ENCODE measurements around the gene CD151. TPM values are rescaled to one million over a fixed set of nuclear protein-coding genes. Genes with fewer than 3 reads are reported as not detected.

CD151 gene
- 179 and 226 TPM in 2 replicates for total RNA-seq (2014; rRNA removed; shearing (Covaris generic))

DNA sequence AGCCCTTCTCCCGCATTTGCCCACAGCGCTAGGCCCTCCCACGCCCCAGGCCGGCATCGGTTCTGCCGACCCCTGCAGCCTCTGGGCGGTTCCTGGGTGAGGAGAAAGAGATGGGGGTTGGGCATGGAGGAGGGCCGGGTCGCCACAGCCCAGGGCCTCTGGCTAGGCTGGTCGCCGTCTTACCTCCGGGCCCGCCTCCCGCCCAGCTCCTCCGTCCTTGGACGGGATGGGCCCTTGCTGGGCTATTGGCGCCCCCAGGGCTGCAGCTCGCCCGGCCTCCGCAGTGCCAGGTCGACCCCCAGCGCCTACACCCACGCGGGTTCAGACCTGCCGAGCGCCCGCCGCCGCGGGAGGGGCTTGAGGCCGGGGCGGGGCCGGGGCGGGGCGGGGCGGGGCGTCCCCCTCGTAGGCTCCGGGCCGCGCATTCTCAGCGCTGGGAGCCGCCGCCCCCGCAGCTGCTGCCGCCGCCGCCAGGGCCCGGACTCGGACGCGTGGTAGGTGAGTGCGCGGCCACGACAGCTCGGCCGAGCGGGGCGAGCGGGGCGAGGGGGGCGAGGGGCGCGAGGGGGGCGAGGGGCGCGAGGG, at the start of gene CD151:
CD151 (plus strand) TSS at position 424 of the 585 bp plus-strand sequence. CDS start 3,118 bp downstream, outside the sequence.
- in situ Hi-C loops (cut with HindIII; ENCODE audit: low sequenced_read_pairs): no loop called here
- DNase-seq (ENCODE audit: low spot score): peak; percentile 69

DNA sequence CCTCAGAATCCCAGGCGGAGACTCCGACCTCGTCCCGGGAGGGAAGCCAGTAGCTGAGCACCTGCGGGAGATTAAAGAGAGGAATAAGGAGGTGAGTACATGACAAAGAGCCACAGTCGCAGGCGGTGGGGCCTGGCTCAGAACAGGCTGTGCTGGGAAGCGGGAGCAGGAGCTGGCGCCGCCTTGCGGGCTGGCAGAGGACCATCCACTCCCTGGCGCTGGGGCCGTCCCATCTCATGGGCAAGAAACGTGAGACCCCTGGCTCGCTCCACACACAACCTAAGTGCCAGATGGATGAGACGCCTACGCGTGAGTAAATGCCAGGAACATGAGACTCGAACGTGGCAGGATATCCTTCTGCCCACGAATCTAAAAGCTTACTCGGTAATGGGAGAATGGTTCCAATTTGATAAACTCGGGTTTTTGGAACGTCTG, 49.2 kb upstream of the CD151 start:
- in situ Hi-C loops (cut with HindIII; ENCODE audit: low sequenced_read_pairs): no loop called here
- peak; percentile 97 for DNase-seq (ENCODE audit: low spot score)

DNA sequence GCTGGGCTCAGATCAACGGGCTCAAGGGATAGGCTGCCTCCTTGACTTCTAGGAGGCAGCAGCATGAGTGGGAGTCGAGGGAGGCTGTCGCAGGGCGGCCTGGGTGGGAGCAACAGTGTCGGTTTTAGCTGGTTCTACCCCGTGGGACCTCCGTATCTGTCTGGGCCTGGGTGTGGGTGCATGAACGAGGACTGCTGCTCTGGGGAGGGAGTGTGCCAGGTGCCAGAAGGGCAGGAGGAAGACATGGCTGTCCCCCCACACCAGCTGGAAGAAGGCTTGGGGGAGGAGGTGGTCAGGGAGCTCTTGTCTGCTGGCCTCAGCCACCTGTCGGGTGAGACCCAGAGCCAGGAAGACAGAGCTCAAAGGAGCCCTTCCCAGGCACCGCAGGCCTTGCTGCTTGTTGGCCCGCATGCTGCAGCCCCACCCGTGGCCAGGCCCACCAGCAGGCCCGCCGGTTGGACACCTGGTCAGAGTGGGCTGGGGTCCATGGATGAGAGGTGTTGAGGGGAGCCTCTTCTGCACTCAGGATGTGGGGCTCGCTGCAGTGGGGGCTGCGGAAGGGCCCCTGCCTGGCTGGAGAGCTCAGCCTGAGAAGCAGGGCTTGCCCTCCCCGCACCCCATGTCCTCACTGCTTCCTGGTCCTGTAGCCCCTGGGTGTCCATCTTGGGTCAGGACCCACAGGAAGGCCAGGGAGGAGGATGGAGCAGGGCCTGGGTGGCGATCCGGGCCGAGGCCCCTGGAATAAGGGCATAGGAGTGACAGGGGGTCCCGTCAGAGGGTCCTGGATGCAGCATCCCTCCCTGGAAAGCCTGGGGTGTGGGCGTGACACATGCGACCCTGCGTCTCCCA, 46.3 kb upstream of the CD151 start:
- in situ Hi-C loops (cut with HindIII; ENCODE audit: low sequenced_read_pairs): no loop called here
- DNase-seq (ENCODE audit: low spot score): peak; percentile 69

DNA sequence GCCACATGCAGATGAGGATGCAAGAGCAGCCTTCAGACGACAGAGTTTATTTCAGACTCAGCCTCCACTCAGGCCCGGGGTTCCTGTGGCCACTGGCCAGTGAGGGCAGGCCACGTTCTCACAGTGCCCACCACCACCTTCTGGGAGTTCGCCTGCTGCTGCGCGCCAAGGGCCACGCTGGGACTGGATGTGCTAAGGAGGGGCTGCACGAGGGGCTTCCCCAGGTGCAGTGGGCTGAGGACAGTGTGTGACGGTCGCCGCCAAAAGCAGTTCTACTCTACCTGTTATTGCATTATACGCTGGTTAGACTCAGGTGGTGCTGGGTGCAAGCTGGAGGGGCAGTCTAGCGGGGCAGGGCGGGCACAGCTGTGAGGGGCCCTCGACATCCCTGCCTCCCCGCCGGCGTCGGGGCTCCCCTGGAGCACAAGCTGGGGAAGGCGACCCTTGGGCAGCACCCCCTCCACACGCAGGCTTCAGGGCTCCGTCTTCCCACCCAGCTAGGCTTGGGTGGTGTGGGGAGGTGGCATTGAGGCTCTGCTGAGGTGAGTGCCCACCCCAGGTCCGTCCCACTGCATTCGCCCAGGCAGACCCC, 45.6 kb upstream of the CD151 start:
- no peak for DNase-seq (ENCODE audit: low spot score)
- in situ Hi-C loops (cut with HindIII; ENCODE audit: low sequenced_read_pairs): no loop called here

DNA sequence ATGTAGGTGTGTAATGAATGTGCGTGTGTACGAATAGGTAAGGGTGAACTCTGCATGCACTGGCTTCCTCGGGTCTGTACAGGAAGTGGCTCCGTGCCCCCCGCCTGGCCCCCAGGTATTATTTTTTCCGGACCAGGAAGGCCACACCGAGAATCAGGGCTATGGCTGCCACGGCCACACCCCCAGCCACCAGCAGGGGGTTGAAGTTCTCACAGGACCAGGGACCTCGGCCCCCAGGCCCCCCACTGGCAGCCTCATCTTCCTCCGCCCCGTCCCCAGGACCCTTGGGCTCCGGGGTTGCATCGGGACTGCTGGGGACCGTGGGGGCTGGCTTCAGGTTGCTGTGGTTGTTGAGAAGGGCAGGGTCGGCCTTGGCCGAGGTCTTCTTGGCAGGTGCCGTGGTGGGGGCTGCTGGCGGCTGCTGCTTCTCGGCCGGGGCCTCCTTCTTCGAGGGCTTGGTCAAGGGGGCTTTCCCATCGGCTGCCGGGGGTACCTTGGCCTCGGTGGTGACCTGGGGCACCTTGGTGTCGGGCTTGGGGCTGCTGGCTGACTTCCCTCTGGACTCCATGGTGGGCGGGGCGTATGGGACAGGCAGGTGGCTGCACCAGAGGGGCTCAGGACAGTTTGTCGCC, 44.6 kb upstream of the CD151 start:
- DNase-seq (ENCODE audit: low spot score): no peak
- in situ Hi-C loops (cut with HindIII; ENCODE audit: low sequenced_read_pairs): no loop called here

DNA sequence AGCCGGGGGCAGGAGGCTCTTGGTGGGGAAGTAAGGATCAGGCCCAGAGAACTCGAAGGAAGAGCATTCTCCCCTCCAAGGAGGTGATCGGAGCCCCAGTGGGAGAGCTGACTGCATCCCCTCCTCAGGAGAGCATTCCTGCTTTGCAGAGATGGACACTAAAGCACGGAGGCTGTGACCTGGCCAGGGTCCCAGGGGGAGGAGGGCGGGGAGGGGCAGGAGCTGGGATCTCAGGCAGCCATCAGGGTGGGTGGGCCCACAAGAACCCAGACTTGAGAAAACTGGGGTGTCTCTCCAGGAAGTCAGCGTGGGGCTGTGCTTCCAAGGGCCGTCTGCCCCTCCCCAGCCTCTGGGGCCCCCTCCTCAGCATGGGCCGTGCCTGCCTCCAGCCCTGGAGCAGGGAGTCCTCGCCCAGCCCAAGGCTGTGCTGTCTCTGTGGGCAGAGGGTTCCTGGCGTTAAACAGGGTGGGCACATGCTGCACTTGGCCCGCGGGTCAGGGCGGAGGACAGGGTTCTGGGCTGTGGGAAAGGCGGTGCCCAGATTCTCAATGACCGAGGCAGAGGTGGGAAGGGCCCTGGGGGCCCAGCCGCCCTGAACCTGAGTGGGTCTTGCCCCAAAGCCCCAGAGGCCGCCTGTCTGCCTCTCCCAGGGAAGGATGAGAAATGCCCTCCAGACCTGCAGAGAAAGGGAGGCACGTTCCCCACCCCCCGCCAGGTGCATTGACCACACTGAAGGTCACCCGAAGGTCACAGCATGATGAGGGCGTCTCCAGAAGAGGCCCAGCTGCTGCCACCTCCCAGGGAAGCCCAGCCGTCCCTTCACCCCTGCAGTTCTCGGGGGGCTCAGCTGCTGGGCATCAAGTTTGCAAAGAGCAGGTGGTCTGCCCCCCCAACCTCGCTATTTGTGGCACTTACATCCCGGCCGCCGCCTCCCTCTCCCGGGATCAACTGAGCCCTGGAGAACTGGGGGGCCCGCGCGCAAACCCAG, 43.5 kb upstream of the CD151 start:
- in situ Hi-C loops (cut with HindIII; ENCODE audit: low sequenced_read_pairs): no loop called here
- no peak for DNase-seq (ENCODE audit: low spot score)

DNA sequence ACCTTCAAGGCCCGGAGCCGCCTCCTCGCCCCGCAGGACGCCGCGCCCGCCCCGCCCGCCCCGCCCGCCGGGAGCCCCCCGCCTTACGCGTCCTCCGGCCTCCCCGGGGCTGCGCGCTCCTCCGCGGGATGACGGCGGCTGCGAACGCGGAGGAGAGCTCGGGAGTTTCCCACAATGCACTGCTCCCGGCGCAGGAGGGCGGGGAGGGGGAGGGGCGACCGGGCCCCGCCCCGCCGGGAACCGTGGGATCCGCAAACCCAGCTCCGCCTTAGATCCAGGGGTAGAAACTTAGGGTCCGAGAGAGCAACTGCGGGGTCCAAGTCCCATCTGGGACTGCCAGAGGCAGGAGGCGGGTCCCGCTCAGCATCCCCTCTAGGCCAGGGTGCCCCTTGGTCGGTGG, 42.8 kb upstream of the CD151 start, which contains the start of gene CEND1:
CEND1 (minus strand) TSS at position 148 of the 400 bp plus-strand sequence. CDS start 1,514 bp downstream, outside the sequence.
- in situ Hi-C loops (cut with HindIII; ENCODE audit: low sequenced_read_pairs): no loop called here
- peak; percentile 76 for DNase-seq (ENCODE audit: low spot score)

DNA sequence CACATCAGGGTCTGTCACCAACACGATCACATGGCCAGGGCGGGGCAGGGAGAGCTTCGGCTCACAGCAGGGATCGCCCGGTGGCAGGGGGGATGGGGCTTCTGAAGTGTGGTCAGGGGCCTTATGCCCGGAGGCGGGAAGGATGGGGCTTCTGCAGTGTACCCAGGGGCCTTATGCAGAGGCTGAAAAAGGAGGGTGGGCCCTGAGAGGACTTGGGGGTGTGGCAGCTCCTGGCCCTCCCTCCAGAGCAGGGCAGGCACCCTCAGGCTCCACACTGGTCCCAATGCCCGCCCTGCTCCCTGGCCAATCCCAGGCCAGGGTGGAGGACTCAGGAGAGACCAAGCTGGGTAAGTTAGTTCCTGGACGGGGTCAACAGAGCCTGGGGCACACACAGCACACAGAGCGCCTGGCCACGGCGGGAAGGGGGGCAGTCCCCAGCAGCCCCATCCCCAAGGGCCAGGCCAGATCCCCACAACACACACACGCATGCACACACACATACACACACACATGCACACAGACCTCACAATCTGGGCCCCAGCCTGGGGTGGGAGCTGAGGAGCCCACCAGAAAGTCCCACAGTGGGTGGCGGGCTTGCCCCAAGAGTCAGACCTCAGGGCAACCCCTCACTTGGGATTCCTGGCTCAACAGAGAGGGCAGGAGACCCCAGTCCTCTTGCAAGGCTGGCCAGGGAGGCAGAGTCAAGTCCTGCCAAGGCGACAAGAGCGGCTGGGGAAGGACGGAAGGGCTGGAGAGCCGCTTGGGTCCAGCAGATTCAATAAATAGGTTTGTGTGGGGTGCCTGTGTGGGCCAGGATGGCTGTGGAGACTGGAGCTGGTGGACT, 41.8 kb upstream of the CD151 start:
- in situ Hi-C loops (cut with HindIII; ENCODE audit: low sequenced_read_pairs): no loop called here
- DNase-seq (ENCODE audit: low spot score): peak; percentile 64

DNA sequence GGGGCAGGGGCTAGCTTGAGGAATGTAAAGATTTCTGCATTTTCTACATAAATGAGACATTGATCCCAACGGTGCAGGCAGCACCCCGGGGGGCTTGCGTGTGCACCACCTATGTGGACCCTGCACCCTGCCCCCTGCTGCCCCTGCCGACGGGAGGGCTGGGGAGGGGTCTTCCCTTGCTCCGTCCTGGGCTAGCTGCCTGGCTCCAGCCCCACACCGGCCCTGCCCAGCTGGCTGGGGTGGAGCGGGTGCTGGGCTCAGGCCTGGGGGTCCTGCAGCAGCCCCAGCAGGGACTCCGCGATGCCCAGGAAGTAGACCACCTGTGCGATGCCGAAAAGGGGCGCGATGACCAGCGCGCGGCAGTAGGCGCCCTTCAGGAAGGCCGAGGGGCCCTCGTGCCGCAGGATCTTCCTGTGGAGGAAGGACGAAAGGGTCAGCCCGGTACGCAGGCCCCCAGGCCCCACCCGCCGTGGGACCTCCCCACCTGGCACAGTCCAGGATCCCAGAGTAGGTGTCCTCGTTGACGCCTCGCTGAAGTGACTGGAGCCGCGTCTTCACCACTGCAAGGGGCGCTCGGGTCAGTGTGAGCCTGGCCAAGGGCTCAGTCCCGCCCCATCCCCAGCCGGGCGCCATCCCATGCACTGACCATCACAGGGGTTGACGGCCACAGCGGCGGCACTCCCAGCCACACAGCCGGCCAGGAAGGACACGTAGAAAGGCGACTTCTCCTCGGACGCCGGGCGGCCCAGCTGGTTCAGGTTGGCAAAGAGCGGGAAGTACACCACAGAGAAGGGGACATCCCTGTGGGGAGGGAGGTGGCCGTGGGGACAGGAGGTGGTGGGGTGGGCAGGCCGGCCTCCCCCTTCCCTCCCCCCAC, 40.9 kb upstream of the CD151 start:
- no peak for DNase-seq (ENCODE audit: low spot score)
- in situ Hi-C loops (cut with HindIII; ENCODE audit: low sequenced_read_pairs): no loop called here

DNA sequence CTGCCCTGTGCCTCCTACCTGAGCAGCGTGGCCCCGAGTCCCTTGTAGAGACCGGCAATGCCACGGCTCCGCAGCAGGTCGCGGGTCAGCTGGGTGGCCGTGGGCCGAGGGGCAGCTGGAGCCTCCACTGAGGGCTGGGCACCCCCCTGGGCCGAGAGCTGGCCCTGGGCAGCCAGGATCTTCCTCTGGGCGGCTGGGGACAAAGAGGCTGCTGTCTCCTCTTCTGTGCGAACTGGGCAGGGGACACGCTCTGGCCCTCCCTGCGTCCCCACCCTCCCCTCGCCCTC, 40.3 kb upstream of the CD151 start:
- DNase-seq (ENCODE audit: low spot score): no peak
- in situ Hi-C loops (cut with HindIII; ENCODE audit: low sequenced_read_pairs): no loop called here

DNA sequence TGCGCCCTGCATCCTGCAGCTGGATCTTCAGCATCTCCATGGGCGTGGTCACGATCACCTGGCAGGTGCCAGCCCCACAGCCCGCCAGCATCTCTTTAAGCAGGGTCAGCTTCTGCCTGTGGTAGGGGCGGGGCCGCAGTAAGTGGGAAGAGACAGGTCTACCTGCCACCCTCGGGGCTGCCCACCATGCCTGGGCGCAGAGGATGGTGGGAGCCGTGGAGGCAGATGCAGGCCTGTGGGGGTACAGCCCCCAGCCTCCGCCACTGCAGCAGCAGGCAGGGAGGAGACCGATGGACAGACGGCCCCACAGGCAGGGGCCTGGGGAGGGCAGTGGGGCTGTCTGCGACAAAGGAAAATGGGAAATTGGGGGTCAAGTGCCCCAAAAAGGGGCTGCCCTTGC, 39.9 kb upstream of the CD151 start:
- in situ Hi-C loops (cut with HindIII; ENCODE audit: low sequenced_read_pairs): no loop called here
- DNase-seq (ENCODE audit: low spot score): no peak

DNA sequence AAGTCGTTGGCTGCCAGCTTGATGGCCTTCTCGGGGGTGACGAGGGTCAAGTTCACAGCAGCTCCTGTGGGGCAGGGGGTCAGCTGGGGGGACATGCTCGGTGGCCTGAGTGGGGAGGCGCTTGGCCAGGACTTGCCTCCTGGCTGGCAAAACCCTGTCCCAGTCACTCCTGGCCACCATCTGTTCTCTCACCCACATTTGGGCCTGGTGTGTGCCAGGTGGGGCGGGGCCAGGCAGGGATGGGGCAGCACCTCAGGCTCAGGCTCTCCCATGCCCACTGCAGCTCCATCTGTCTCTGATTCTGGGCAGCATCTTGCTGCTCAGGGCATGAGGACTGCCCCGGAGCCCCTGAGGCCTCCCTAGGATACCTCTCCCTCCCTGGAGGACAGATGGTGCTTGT, 39.2 kb upstream of the CD151 start:
- DNase-seq (ENCODE audit: low spot score): peak; percentile 97
- in situ Hi-C loops (cut with HindIII; ENCODE audit: low sequenced_read_pairs): no loop called here

DNA sequence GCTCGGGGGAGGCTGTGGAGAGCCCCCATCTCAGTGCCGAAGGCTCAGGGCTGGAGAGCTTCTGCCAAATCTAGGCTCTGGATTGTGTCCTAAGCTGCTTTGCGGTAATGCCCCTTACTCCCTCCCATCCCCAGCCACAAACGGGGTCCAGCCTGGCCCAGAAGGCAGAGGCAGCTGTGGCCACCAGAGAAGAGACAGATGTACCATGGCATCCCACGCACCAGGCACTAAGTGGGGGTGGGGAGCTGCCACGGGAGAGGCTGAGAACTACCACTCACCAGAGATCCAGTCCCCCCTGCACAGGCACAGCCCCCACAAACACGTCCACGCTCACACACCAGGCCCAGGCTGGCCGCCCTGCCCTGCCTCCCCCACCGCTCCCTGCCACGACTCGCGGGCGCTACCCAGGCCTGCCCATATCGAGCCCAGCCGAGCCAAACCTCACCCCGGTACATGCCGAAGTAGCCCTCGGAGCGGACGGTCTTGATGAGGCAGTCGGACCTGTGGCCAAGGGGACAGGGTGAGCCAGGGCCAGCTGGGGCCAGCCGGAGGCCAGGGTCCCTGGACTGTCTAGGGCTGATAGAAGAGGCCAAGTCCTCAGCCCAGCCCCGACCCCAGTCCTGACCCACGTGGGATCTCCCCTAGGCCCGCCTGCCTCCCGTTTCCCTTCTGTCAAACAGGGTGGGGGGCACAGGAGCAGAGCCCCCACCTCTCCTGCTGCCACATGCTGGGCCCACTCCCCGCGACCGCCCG, 38.6 kb upstream of the CD151 start:
- in situ Hi-C loops (cut with HindIII; ENCODE audit: low sequenced_read_pairs): no loop called here
- no peak for DNase-seq (ENCODE audit: low spot score)

DNA sequence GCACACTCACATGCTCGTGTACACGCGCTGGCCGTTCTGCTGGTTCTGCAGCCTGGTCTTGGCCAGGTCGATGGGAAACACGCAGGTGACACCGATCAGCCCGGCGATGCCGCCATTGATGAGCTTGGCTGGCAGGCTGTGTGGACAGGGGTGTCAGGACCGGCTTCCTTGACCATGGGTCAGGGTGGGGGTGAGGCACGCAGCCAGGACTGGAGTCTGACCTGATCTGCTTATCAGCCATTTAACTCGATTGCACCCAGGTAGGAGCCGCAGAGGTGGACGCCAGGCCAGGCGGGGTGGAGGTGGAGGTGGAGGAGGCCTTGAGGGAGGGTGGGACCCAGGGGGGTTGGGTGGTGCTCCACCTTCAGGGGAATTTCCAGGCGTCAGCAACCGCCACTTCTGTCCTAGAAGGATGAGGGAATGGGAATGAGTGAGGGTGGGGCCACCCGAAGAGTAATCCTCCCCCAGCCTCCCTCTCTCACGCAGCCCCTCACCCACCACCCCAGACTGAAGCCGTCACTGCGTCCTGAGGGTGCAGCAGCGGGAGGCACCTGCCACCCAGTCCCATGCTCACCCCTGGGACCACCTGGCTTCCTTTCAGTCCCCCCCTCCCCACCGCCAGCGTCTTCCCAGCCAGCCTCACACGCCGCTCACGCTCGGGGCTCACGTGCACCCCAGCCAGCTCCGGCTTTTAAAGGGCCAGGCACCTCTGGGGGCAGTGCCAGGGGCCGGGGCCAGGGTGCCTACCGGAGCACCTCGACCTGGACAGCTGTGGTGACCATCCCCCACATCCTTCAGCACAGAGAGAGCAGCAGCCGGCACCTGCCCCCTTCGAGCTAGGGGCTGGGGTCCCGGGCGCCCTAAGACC, 37.8 kb upstream of the CD151 start:
- in situ Hi-C loops (cut with HindIII; ENCODE audit: low sequenced_read_pairs): no loop called here
- DNase-seq (ENCODE audit: low spot score): peak; percentile 67
